Adipose tissue (tissue), 3 donors: ENCODE measurements around the gene TTYH1. TPM values are rescaled to one million over a fixed set of nuclear protein-coding genes. Genes with fewer than 3 reads are reported as not detected.

ENCODE experiments used
- H3K27ac ChIP-seq: one replicate; pipeline ENCODE4 v1.5.1; 2013; ENCODE audit warnings: low read depth, low read length
- WGBS, 3 donors: extraction: QIAGEN DNeasy Blood & Tissue Kit; methylation state at CpG; one replicate each; pipeline ENCODE4 v1.1.7; 2013; 5-methylcytosine and 5-hydroxymethylcytosine counted together
- polyA plus RNA-seq, 3 donors: library from polyadenylated mRNA; stranded (reverse); fragments of 200-250 nt; gene quantifications; one replicate each; pipeline ENCODE4 v1.2.3, GENCODE V29; 2013
- donor health status: healthy with polysubstance abuse.
- donor health status: Bipolar disorder and iron deficiency.
- donor health status: healthy.

Gene TTYH1
- polyA plus RNA-seq, 3 donors: 0.70 to 11.9 (median 0.79) TPM

- WGBS, 3 donors: 26 to 58% (median 47%) methylated on average over 2 to 5 of the region's 5 CpGs
- no peak overlapping the region for H3K27ac ChIP-seq
These were observed 70.6 kb downstream of the TTYH1 start for GRCh38 chr19:54485851-54486250.

Other genes starting within 250 kb of the TTYH1 start
- gene TMC4, start 242.3 kb upstream of the TTYH1 start, polyA plus RNA-seq: 10 to 100 TPM in 1 of 3 donors, 1 to 10 TPM in 2; 3.1 to 44.8 (median 6.4) TPM
- 10 to 100 TPM; 18.8 to 32.0 (median 27.5) TPM for gene MBOAT7, start 225.9 kb upstream of the TTYH1 start, polyA plus RNA-seq
- gene TSEN34, start 224.2 kb upstream of the TTYH1 start, polyA plus RNA-seq: 10 to 100 TPM; 32.8 to 45.0 (median 39.6) TPM
- 1,000 to 10,000 TPM; 3,750 to 5,284 (median 4,831) TPM for gene RPS9, start 214.6 kb upstream of the TTYH1 start, polyA plus RNA-seq
- gene LILRB3, start 192.5 kb upstream of the TTYH1 start, polyA plus RNA-seq: 10 to 100 TPM in 1 of 3 donors, 1 to 10 TPM in 2; 2.0 to 29.9 (median 6.1) TPM
- 10 to 100 TPM in 1 of 3 donors, 1 to 10 TPM in 1, under 1 TPM in 1; 0.72 to 10.1 (median 3.4) TPM for gene LILRA6, start 172.7 kb upstream of the TTYH1 start, polyA plus RNA-seq
- 10 to 100 TPM in 2 of 3 donors, 1 to 10 TPM in 1; 1.4 to 16.7 (median 13.5) TPM for gene LILRB5, start 158.2 kb upstream of the TTYH1 start, polyA plus RNA-seq
- gene LILRB2, start 134.4 kb upstream of the TTYH1 start, polyA plus RNA-seq: 10 to 100 TPM in 1 of 3 donors, 1 to 10 TPM in 2; 2.2 to 14.6 (median 2.4) TPM
- gene LILRA5, start 102.3 kb upstream of the TTYH1 start, polyA plus RNA-seq: 10 to 100 TPM in 2 of 3 donors, 1 to 10 TPM in 1; 2.2 to 31.5 (median 14.3) TPM
- gene LILRA4, start 76.3 kb upstream of the TTYH1 start, polyA plus RNA-seq: under 1 TPM in 1 of 3 donors, not detected in 2; 0.03 TPM
- 10 to 100 TPM in 2 of 3 donors, 1 to 10 TPM in 1; 8.2 to 75.8 (median 17.2) TPM for gene LAIR1, start 50.5 kb upstream of the TTYH1 start, polyA plus RNA-seq
- 100 to 1,000 TPM; 139 to 155 (median 151) TPM for gene LENG8, start 33.7 kb downstream of the TTYH1 start, polyA plus RNA-seq
- gene LENG9, start 48.3 kb downstream of the TTYH1 start, polyA plus RNA-seq: 10 to 100 TPM in 1 of 3 donors, 1 to 10 TPM in 2; 5.7 to 19.7 (median 7.3) TPM
- 10 to 100 TPM; 17.1 to 37.7 (median 20.8) TPM for gene CDC42EP5, start 57.8 kb downstream of the TTYH1 start, polyA plus RNA-seq
- gene LAIR2, start 87.4 kb downstream of the TTYH1 start, polyA plus RNA-seq: not detected
- 1 to 10 TPM in 2 of 3 donors, under 1 TPM in 1; 0.68 to 7.9 (median 6.6) TPM for gene LILRA2, start 158.3 kb downstream of the TTYH1 start, polyA plus RNA-seq
- 1 to 10 TPM in 2 of 3 donors, under 1 TPM in 1; 0.31 to 2.1 (median 1.3) TPM for gene LILRA1, start 178.2 kb downstream of the TTYH1 start, polyA plus RNA-seq
- gene LILRB1, start 215.0 kb downstream of the TTYH1 start, polyA plus RNA-seq: 1 to 10 TPM; 1.3 to 6.1 (median 1.5) TPM
- 1 to 10 TPM; 1.3 to 8.3 (median 5.8) TPM for gene LILRB4, start 247.5 kb downstream of the TTYH1 start, polyA plus RNA-seq